Prostate gland (tissue), 2 donors: Measurements from ENCODE around the gene RNASEL. TPM values are rescaled to one million over a fixed set of nuclear protein-coding genes. Genes with fewer than 3 reads are reported as not detected.
A peak's percentile ranks its signal among the peaks of the same experiment; 100 is the strongest.

Experiments used
- DNase-seq: peaks from one replicate; pipeline ENCODE4 v3.0.0-alpha.2; 2019; ENCODE audit warnings: low spot score
- H3K27ac ChIP-seq, 2 donors: fragments of 200-600 bp; sonication (generic); 2 replicates each; pipeline ENCODE4 v1.5.1; 2017 to 2019
- H3K27me3 ChIP-seq: fragments of 200-600 bp; sonication (generic); replicated peaks from 2 replicates; pipeline ENCODE4 v1.5.1; 2019; ENCODE audit not compliant: insufficient read depth
- H3K36me3 ChIP-seq, 2 donors: fragments of 200-600 bp; sonication (generic); 1 replicate in 1 of 2; 2 replicates in 1 of 2; pipeline versions ENCODE4 v1.5.1 to v1.8.1; 2017 to 2019
- H3K4me1 ChIP-seq: fragments of 200-600 bp; sonication (generic); replicated peaks from 2 replicates; pipeline ENCODE4 v1.5.1; 2019
- H3K4me3 ChIP-seq, 2 donors: fragments of 200-600 bp; sonication (generic); 2 replicates each; pipeline ENCODE4 v1.5.1; 2017 to 2019
- H3K9me3 ChIP-seq: fragments of 200-600 bp; sonication (generic); 2 replicates; pipeline ENCODE4 v1.5.1; 2017
- CTCF ChIP-seq, 4 experiments: fragments of 200-600 bp in 2 of 4; fragments of 450-650 bp in 2 of 4; sonication (generic) in 2 of 4; IDR thresholded peaks; 1 replicate in 3 of 4; 2 replicates in 1 of 4; pipeline ENCODE4 v1.5.1; 2016 to 2019; ENCODE audit warnings: antibody characterized with exemption in 4 of 4, mild to moderate bottlenecking in 2 of 4, moderate library complexity in 2 of 4
- POLR2A ChIP-seq: fragments of 450-650 bp; IDR thresholded peaks from one replicate; pipeline ENCODE4 v1.6.1; 2016; ENCODE audit warnings: antibody characterized with exemption, mild to moderate bottlenecking
- POLR2AphosphoS5 ChIP-seq: sonication (generic); formaldehyde crosslinking; IDR thresholded peaks from one replicate; pipeline ENCODE4 v1.6.1; 2017; ENCODE audit warnings: antibody characterized with exemption
- WGBS: methylation state at CpG from one replicate; pipeline ENCODE4 v1.1.5; 2018; 5-methylcytosine and 5-hydroxymethylcytosine counted together
- intact Hi-C: fragments of 100-400 bp; cut with DNase I; formaldehyde crosslinking; loops from one replicate; pipeline ENCODE4 v1.14.2; 2022
- total RNA-seq, 2 donors: library from RNA; depleted of rRNA; stranded (reverse); fragments of >200 nt; gene quantifications; one replicate each; pipeline ENCODE4 v1.1.0, GENCODE V29; 2016

Gene RNASEL
- total RNA-seq, 2 donors from 2014 or later, result 7.6 to 10.7 TPM

- 59% methylated on average over 4 of the region's 4 CpGs for WGBS
- H3K27me3 ChIP-seq, result no peaks in the 10 kb centered on the region
- TF ChIP-seq POLR2A, result no peak
- peak overlapping the region; percentile 60 to 69 for H3K4me3 ChIP-seq
- H3K36me3 ChIP-seq, result no peaks in the 10 kb centered on the region
- intact Hi-C loops, result loop anchor here (5.0 kb wide), 2 partner anchors 446 to 501 kb away; no protein-coding TSS in a partner anchor
- no peak for DNase-seq
- no peaks in the 10 kb centered on the region for H3K9me3 ChIP-seq
- peak overlapping the region; percentile 95 to 98 for H3K27ac ChIP-seq
- no peaks in the 10 kb centered on the region for H3K4me1 ChIP-seq
These were observed 1.2 kb downstream of the RNASEL start for GRCh38 chr1:182587666-182588499.

DNA sequence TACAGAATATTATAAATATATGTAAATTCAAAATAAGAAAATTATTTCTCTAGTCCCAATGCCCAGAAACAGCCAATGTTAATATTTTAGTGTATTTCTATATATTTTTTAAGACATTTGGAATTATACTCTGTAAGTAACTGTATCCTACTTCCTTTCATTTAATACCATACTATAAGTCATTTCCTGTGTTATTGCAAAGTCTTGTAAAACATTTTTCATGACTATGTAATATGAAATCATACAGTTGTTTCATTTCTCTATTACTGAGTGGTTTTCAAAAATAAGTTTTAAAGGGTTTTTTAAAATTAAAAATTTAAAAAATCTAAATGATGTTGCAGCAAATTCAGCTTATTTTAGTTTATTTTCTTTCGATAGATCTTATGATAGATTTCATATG, 2.0 kb downstream of the RNASEL start:
- WGBS, result 0% methylated on average over 1 of the region's 1 CpG
- Histone ChIP-seq H3K27me3 (no peaks in the 10 kb centered on the region), H3K4me3 (no peak overlapping the region), H3K36me3 (no peaks in the 10 kb centered on the region), H3K4me1 (no peaks in the 10 kb centered on the region), H3K27ac (no peak overlapping the region), H3K9me3 (no peaks in the 10 kb centered on the region)
- TF ChIP-seq POLR2A (no peak), CTCF (IDR thresholded peaks at IDR 0.05) (no peak), POLR2AphosphoS5 (no peak)
- intact Hi-C loops, result loop anchor here (5.0 kb wide), 2 partner anchors 445 to 500 kb away; no protein-coding TSS in a partner anchor
- no peak for DNase-seq

DNA sequence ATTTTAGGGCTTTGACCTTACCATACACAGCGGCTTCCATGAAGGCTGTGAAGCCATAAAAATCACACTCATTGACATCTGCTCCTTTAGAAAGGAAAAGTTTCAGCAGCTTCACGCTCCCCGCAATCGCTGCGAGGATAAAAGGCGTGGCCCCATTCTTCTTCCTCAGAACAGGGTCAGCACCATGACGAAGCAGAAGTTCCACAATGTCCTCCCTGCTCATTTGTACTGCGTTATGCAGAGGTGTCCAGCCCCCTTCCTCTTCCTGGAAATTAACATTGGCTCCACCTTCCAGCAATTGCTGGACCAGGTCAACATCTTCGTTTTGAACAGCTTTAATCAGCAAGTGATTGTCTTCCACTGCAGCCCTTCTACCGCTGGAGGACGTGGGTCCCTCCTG, 2.7 kb downstream of the RNASEL start:
- 93% methylated on average over 11 of the region's 11 CpGs for WGBS
- Histone ChIP-seq H3K4me1 (no peaks in the 10 kb centered on the region), H3K4me3 (no peak overlapping the region), H3K27me3 (no peaks in the 10 kb centered on the region), H3K27ac (no peak overlapping the region), H3K36me3 (no peaks in the 10 kb centered on the region), H3K9me3 (no peaks in the 10 kb centered on the region)
- TF ChIP-seq CTCF (IDR thresholded peaks at IDR 0.05), result no peak
- TF ChIP-seq POLR2AphosphoS5, result no peak
- TF ChIP-seq POLR2A, result no peak
- intact Hi-C loops, result loop anchor here (5.0 kb wide), 2 partner anchors 444 to 499 kb away; no protein-coding TSS in a partner anchor
- no peak for DNase-seq

GRCh38 chr1:182584746-182585145, 4.3 kb downstream of the RNASEL start:
- Histone ChIP-seq H3K9me3 (no peaks in the 10 kb centered on the region), H3K4me3 (no peak overlapping the region), H3K4me1 (no peaks in the 10 kb centered on the region), H3K27me3 (no peaks in the 10 kb centered on the region), H3K36me3 (no peaks in the 10 kb centered on the region), H3K27ac (no peak overlapping the region)
- WGBS, result 95% methylated on average over 4 of the region's 4 CpGs
- DNase-seq, result no peak
- intact Hi-C loops, result loop anchor here (5.0 kb wide), 2 partner anchors 442 to 497 kb away; no protein-coding TSS in a partner anchor
- no peak for TF ChIP-seq CTCF (IDR thresholded peaks at IDR 0.05)
- TF ChIP-seq POLR2AphosphoS5, result no peak
- TF ChIP-seq POLR2A, result no peak

- 85% methylated on average over 2 of the region's 2 CpGs for WGBS
- no peaks in the 10 kb centered on the region for H3K36me3 ChIP-seq
- TF ChIP-seq POLR2A (no peak), CTCF (IDR thresholded peaks at IDR 0.05) (no peak), POLR2AphosphoS5 (no peak)
- H3K9me3 ChIP-seq, result no peaks in the 10 kb centered on the region
- H3K27me3 ChIP-seq, result no peaks in the 10 kb centered on the region
- no peak overlapping the region for H3K4me3 ChIP-seq
- DNase-seq, result no peak
- no peaks in the 10 kb centered on the region for H3K4me1 ChIP-seq
- no peak overlapping the region for H3K27ac ChIP-seq
- intact Hi-C loops, result no loop called here
These were observed 8.3 kb downstream of the RNASEL start for GRCh38 chr1:182580736-182581135.
